Astrocyte (in vitro differentiated cells and primary cell): ENCODE measurements around the gene TBX2.

Experiments used
- EZH2 ChIP-seq: IDR thresholded peaks from 2 replicates; pipeline ENCODE4 v1.6.1; 2012; ENCODE audit warnings: mild to moderate bottlenecking, low read length, inconsistent platforms; ENCODE audit not compliant: insufficient read depth
- TF ChIP-seq, protein P1 (sequence below): IDR thresholded peaks from 2 replicates; pipeline ENCODE4 v1.5.1; 2011; ENCODE audit warnings: low read depth, mild to moderate bottlenecking, inconsistent platforms, low read length, moderate library complexity; ENCODE audit not compliant: insufficient read depth

DNA sequence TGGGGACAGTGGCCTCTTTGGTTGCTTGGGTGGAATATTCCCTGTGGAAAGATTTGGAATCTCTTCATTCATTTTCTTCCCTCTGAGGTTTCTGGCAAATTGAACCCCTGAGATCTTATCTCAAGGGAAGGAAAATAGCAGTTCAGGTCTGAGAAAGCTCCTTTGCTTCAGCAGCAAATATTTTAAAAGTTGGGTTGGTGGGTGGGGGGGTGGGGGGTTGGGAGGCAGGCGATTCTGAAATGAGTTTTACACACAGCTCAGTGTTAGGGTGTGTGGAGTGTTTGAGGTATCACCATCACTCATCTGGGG, 6.8 kb downstream of the TBX2 start:
- no peak for TF ChIP-seq EZH2
- TF ChIP-seq, protein P1, sequence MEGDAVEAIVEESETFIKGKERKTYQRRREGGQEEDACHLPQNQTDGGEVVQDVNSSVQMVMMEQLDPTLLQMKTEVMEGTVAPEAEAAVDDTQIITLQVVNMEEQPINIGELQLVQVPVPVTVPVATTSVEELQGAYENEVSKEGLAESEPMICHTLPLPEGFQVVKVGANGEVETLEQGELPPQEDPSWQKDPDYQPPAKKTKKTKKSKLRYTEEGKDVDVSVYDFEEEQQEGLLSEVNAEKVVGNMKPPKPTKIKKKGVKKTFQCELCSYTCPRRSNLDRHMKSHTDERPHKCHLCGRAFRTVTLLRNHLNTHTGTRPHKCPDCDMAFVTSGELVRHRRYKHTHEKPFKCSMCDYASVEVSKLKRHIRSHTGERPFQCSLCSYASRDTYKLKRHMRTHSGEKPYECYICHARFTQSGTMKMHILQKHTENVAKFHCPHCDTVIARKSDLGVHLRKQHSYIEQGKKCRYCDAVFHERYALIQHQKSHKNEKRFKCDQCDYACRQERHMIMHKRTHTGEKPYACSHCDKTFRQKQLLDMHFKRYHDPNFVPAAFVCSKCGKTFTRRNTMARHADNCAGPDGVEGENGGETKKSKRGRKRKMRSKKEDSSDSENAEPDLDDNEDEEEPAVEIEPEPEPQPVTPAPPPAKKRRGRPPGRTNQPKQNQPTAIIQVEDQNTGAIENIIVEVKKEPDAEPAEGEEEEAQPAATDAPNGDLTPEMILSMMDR, result no peak
